WTC11 (cell line): Measurements from ENCODE around the gene PRKCZ. TPM values are rescaled to one million over a fixed set of nuclear protein-coding genes. Genes with fewer than 3 reads are reported as not detected.
A peak's percentile ranks its signal among the peaks of the same experiment; 100 is the strongest.

ENCODE experiments used
- ATAC-seq: fragments of 200-7000 bp; cut with Tn5 transposase; 2 replicates; pipeline ENCODE4 v1.10.0; 2021; ENCODE audit warnings: mild to moderate bottlenecking, moderate library complexity
- CTCF ChIA-PET: fragments of 300-600 bp; sonication (Branson Sonifier 250); formaldehyde crosslinking; loops from one replicate; lab custom pipeline; 2021; ENCODE audit warnings: antibody characterized with exemption; lab: Charles Lee
- POLR2A ChIA-PET: fragments of 350-600 bp; sonication (Branson Sonifier 250); formaldehyde crosslinking; loops from one replicate; lab custom pipeline; 2021; ENCODE audit warnings: antibody characterized with exemption; lab: Charles Lee
- DNase-seq: peaks from one replicate; pipeline ENCODE4 v3.0.0; 2021; ENCODE audit warnings: low spot score
- H3K27ac Mint-ChIP-seq: 2 replicates; pipeline ENCODE4 v1.8.0; 2021; ENCODE audit warnings: mixed read lengths
- H3K27me3 Mint-ChIP-seq: 2 replicates; pipeline ENCODE4 v1.8.0; 2021; ENCODE audit warnings: low read depth, mild to moderate bottlenecking, moderate library complexity, mixed read lengths
- H3K36me3 Mint-ChIP-seq: 2 replicates; pipeline ENCODE4 v1.8.0; 2021; ENCODE audit warnings: mixed read lengths
- H3K4me1 Mint-ChIP-seq: 2 replicates; pipeline ENCODE4 v1.8.0; 2022; ENCODE audit warnings: mixed read lengths
- H3K4me3 Mint-ChIP-seq: 2 replicates; pipeline ENCODE4 v1.8.0; 2021; ENCODE audit warnings: mild to moderate bottlenecking, moderate library complexity, mixed read lengths
- H3K9me3 Mint-ChIP-seq: 2 replicates; pipeline ENCODE4 v1.8.0; 2021; ENCODE audit warnings: mixed read lengths
- ETV6 ChIP-seq: sonication (generic); formaldehyde crosslinking; IDR thresholded peaks from 2 replicates; pipeline ENCODE4 v1.8.1; 2022; ENCODE audit warnings: mild to moderate bottlenecking, missing genetic modification reagents
- JUN ChIP-seq: sonication (generic); formaldehyde crosslinking; IDR thresholded peaks from 2 replicates; pipeline ENCODE4 v1.8.0; 2023; ENCODE audit warnings: mild to moderate bottlenecking, missing genetic modification reagents
- SP1 ChIP-seq: sonication (generic); formaldehyde crosslinking; conservative IDR thresholded peaks from 2 replicates; pipeline ENCODE4 v1.8.1; 2022; ENCODE audit warnings: missing genetic modification reagents
- TEAD1 ChIP-seq: sonication (generic); formaldehyde crosslinking; IDR thresholded peaks from 2 replicates; pipeline ENCODE4 v1.8.0; 2022; ENCODE audit warnings: mild to moderate bottlenecking, missing genetic modification reagents
- total RNA-seq: library from RNA; stranded (reverse); gene quantifications from 3 replicates; pipeline ENCODE4 v1.2.3, GENCODE V29; 2021
- TF ChIP-seq, protein P1 (sequence below): sonication (generic); formaldehyde crosslinking; IDR thresholded peaks from 2 replicates; pipeline ENCODE4 v1.8.0; 2022; ENCODE audit warnings: missing genetic modification reagents
- TF ChIP-seq, protein P2 (sequence below): sonication (generic); formaldehyde crosslinking; IDR thresholded peaks from 2 replicates; pipeline ENCODE4 v1.8.1; 2023; ENCODE audit warnings: mild to moderate bottlenecking, moderate library complexity, missing genetic modification reagents
- TF ChIP-seq, protein P3 (sequence below): sonication (generic); formaldehyde crosslinking; IDR thresholded peaks from 2 replicates; pipeline ENCODE4 v1.8.0; 2022; ENCODE audit warnings: mild to moderate bottlenecking, missing genetic modification reagents
- TF ChIP-seq, protein P4 (sequence below): sonication (generic); formaldehyde crosslinking; IDR thresholded peaks from 2 replicates; pipeline ENCODE4 v1.8.1; 2022; ENCODE audit warnings: mild to moderate bottlenecking, moderate library complexity, missing genetic modification reagents
- TF ChIP-seq, protein P5 (sequence below): sonication (generic); formaldehyde crosslinking; IDR thresholded peaks from 2 replicates; pipeline ENCODE4 v1.8.0; 2022; ENCODE audit warnings: mild to moderate bottlenecking, missing genetic modification reagents
- TF ChIP-seq, protein P6 (sequence below): sonication (generic); formaldehyde crosslinking; IDR thresholded peaks from 2 replicates; pipeline ENCODE4 v1.8.1; 2022; ENCODE audit warnings: mild to moderate bottlenecking, missing genetic modification reagents, moderate library complexity, borderline replicate concordance

PRKCZ gene
- total RNA-seq, 1 experiment from 2014 or later: 52.5 TPM

DNA sequence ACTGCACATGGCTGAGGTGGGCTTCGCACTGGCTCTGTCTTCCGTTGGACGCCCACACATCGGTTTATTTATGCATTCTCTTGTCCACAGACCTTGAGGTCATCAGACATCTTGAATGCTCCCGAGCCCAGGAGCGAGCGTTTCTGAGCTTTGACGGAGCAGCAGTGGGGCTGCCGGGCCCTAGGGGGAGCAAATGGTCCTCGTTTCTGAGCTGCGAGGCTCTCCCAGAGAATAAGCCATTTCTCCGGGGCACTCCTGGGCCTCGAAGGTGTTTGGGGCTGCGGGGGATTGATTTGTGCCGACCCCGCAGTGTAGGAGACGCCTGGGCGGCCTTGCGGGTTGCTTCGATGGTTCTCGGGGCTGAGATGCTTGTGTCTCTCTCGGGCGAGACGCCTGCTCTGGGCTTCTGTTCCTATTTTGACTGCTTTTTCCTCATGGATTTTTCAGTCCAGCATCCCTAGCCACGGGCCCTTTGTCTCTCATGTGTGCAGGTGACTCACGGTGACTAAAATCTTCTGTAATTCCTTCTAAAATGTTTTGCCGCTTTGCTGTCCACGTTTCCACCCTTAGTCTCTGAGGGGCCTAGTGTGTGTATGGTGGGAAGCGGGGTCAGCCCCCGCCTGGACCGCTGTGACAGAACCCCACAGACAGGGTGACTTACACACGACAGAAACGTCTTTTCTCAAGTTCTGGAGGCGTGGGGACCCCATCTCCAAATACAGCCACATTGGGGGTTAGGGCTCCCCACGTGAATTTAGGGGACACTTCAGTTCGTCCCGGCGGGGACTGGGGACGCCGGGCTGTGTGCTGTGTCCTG lies 82.2 kb downstream of the PRKCZ start (continued):
- TF ChIP-seq, protein P1, sequence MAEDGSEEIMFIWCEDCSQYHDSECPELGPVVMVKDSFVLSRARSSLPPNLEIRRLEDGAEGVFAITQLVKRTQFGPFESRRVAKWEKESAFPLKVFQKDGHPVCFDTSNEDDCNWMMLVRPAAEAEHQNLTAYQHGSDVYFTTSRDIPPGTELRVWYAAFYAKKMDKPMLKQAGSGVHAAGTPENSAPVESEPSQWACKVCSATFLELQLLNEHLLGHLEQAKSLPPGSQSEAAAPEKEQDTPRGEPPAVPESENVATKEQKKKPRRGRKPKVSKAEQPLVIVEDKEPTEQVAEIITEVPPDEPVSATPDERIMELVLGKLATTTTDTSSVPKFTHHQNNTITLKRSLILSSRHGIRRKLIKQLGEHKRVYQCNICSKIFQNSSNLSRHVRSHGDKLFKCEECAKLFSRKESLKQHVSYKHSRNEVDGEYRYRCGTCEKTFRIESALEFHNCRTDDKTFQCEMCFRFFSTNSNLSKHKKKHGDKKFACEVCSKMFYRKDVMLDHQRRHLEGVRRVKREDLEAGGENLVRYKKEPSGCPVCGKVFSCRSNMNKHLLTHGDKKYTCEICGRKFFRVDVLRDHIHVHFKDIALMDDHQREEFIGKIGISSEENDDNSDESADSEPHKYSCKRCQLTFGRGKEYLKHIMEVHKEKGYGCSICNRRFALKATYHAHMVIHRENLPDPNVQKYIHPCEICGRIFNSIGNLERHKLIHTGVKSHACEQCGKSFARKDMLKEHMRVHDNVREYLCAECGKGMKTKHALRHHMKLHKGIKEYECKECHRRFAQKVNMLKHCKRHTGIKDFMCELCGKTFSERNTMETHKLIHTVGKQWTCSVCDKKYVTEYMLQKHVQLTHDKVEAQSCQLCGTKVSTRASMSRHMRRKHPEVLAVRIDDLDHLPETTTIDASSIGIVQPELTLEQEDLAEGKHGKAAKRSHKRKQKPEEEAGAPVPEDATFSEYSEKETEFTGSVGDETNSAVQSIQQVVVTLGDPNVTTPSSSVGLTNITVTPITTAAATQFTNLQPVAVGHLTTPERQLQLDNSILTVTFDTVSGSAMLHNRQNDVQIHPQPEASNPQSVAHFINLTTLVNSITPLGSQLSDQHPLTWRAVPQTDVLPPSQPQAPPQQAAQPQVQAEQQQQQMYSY (CRISPR knock-in tag): no peak
- TF ChIP-seq TEAD1 (CRISPR knock-in tag) (no peak), JUN (CRISPR knock-in tag) (no peak)

DNA sequence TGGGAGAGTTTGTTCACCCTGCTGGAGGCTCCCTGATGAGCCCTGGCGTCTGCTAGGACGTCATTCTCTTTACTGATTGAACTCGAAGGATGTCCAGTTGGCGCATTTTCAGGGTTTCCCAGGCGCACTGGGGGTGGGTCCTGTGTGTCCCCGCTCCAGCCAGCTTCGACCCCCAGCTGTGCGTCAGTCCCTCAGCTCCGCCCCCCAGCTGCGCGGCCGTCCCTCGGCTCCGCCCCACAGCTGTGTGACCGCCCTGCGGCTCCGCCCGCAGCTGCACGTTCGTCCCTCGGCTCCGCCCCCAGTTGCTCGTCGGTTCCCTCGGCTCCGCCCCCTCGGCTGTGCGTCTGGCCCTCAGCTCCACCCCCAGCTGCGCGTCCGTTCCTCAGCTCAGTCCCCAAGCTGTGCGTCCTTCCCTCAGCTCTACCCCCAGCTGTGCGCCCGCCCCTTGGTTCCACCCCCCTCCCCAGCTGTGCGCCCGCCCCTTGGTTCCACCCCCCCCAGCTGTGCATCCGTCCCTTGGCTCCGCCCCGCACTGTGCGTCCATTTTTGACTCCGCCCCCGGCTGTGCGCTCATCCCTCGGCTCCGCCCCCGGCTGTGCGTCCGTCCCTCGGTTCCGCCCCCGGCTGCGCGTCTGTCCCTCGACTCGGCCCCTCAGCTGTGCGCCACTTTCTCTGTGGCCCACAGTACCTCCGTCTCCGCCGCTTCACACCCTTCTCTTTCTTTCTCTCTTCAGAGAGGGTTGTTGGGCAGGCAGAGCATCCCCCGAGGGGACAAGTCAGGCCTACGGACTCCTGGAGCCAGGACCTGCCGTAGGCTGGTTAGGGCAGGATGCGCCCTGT lies 83.0 kb downstream of the PRKCZ start:
- ATAC-seq (peak; percentile 91), DNase-seq (peak; percentile 99)
- peaks cover 20% of the 10 kb centered on the region for H3K4me1 Mint-ChIP-seq
- H3K4me3 Mint-ChIP-seq: peak overlapping the region; percentile 58
- CTCF ChIA-PET: interaction anchor here (0.6 to 2.6 kb wide), 15 partner anchors 10 to 976 kb away, joined by 3 to 31 read pairs (median 4); partner anchors contain the start of genes CFAP74 and FAAP20
- TF ChIP-seq ETV6 (CRISPR knock-in tag) (0 out of 2 replicates have a peak, but pooled peaks have one; percentile 46), SP1 (CRISPR knock-in tag) (peak; percentile 96)
- TF ChIP-seq, protein P2, sequence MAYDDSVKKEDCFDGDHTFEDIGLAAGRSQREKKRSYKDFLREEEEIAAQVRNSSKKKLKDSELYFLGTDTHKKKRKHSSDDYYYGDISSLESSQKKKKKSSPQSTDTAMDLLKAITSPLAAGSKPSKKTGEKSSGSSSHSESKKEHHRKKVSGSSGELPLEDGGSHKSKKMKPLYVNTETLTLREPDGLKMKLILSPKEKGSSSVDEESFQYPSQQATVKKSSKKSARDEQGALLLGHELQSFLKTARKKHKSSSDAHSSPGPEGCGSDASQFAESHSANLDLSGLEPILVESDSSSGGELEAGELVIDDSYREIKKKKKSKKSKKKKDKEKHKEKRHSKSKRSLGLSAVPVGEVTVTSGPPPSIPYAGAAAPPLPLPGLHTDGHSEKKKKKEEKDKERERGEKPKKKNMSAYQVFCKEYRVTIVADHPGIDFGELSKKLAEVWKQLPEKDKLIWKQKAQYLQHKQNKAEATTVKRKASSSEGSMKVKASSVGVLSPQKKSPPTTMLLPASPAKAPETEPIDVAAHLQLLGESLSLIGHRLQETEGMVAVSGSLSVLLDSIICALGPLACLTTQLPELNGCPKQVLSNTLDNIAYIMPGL: no peak
- TF ChIP-seq, protein P3, sequence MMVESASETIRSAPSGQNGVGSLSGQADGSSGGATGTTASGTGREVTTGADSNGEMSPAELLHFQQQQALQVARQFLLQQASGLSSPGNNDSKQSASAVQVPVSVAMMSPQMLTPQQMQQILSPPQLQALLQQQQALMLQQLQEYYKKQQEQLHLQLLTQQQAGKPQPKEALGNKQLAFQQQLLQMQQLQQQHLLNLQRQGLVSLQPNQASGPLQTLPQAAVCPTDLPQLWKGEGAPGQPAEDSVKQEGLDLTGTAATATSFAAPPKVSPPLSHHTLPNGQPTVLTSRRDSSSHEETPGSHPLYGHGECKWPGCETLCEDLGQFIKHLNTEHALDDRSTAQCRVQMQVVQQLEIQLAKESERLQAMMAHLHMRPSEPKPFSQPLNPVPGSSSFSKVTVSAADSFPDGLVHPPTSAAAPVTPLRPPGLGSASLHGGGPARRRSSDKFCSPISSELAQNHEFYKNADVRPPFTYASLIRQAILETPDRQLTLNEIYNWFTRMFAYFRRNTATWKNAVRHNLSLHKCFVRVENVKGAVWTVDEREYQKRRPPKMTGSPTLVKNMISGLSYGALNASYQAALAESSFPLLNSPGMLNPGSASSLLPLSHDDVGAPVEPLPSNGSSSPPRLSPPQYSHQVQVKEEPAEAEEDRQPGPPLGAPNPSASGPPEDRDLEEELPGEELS (CRISPR knock-in tag): 0 out of 2 replicates have a peak, but pooled peaks have one; percentile 32
- H3K9me3 Mint-ChIP-seq: no peaks in the 10 kb centered on the region
- H3K36me3 Mint-ChIP-seq: no peaks in the 10 kb centered on the region
- H3K27ac Mint-ChIP-seq: peak overlapping the region; percentile 97
- POLR2A ChIA-PET: interaction anchor here (0.7 to 1.3 kb wide), 5 partner anchors 25 to 351 kb away, joined by 3 to 5 read pairs (median 3); partner anchors contain the start of genes MORN1 and RER1
- no peaks in the 10 kb centered on the region; the same call in 1 of the 2 replicates for H3K27me3 Mint-ChIP-seq

DNA sequence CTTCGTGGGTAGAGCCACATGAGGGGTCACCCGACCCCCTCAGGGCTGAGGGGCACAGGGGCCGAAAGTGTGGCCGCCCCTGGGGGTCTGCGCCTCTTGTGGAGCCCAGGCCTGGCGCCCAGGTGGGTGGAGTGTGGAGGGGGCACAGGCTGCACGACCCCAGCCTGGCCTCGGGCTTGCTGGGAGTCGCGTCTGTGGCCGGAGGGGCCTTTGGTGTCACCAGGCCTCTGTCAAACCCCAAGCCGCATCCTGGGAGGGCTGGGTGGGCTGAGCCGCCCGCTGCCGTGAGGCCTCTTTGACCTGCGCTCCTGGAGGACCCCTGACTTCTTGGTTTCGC lies 83.6 kb downstream of the PRKCZ start:
- H3K9me3 Mint-ChIP-seq: no peaks in the 10 kb centered on the region
- H3K27ac Mint-ChIP-seq: 0 out of 2 replicates have a peak overlapping the region, but pooled peaks have one; percentile 76
- ChIA-PET POLR2A (interaction anchor here (0.9 to 1.0 kb wide), 2 partner anchors 29 to 257 kb away, joined by 3 read pairs; partner anchors contain the start of genes MORN1 and RER1), CTCF (interaction anchor here (0.6 to 2.6 kb wide), 7 partner anchors 19 to 977 kb away, joined by 3 to 31 read pairs (median 11); no protein-coding TSS in a partner anchor)
- no peaks in the 10 kb centered on the region for H3K36me3 Mint-ChIP-seq
- H3K4me1 Mint-ChIP-seq: peaks cover 20% of the 10 kb centered on the region
- TF ChIP-seq, protein P4, sequence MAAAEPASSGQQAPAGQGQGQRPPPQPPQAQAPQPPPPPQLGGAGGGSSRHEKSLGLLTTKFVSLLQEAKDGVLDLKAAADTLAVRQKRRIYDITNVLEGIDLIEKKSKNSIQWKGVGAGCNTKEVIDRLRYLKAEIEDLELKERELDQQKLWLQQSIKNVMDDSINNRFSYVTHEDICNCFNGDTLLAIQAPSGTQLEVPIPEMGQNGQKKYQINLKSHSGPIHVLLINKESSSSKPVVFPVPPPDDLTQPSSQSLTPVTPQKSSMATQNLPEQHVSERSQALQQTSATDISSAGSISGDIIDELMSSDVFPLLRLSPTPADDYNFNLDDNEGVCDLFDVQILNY (CRISPR knock-in tag): no peak
- TF ChIP-seq, protein P5, sequence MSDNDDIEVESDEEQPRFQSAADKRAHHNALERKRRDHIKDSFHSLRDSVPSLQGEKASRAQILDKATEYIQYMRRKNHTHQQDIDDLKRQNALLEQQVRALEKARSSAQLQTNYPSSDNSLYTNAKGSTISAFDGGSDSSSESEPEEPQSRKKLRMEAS (CRISPR knock-in tag): no peak
- TF ChIP-seq, protein P6, sequence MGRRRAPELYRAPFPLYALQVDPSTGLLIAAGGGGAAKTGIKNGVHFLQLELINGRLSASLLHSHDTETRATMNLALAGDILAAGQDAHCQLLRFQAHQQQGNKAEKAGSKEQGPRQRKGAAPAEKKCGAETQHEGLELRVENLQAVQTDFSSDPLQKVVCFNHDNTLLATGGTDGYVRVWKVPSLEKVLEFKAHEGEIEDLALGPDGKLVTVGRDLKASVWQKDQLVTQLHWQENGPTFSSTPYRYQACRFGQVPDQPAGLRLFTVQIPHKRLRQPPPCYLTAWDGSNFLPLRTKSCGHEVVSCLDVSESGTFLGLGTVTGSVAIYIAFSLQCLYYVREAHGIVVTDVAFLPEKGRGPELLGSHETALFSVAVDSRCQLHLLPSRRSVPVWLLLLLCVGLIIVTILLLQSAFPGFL (CRISPR knock-in tag): no peak
- ATAC-seq: no peak
- no peak for DNase-seq
- no peaks in the 10 kb centered on the region; the same call in 1 of the 2 replicates for H3K27me3 Mint-ChIP-seq
- peak overlapping the region; percentile 58 for H3K4me3 Mint-ChIP-seq
